GM21528 (cell line): Measurements from ENCODE around the gene RASSF3.
A peak's percentile ranks its signal among the peaks of the same experiment; 100 is the strongest.
"Not testable (repeated sequence)": the region's sequence is repeated elsewhere in the genome, so short reads cannot be mapped to it uniquely, and the experiment has no call there.

Source experiments
- ATAC-seq: cut with Tn5 transposase; IDR thresholded peaks from one replicate; pipeline ENCODE4 v1.9.1; 2021; ENCODE audit warnings: mild to moderate bottlenecking, moderate library complexity; ENCODE audit not compliant: unreplicated experiment, low FRiP score

Gene RASSF3

DNA sequence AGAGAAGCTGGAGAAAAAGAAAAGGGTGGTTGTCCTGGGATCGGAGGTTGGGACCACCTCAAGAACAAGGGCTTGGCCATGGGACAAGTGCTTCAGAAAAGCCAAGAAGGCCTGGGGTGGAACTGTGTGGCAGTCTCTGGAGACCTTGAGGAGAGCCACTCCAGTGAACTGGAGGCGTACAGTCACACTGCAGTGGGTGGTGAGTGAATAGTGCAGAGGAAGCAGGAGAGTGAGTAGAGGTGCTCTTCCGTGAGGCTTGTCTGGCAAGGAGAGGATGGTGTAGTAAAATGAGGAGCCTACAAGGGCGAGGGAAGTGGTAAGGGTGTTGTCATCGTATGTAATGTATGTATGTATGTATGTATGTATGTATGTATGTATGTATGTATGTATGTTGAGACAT, 20.9 kb downstream of the RASSF3 start:
- ATAC-seq: no peak

DNA sequence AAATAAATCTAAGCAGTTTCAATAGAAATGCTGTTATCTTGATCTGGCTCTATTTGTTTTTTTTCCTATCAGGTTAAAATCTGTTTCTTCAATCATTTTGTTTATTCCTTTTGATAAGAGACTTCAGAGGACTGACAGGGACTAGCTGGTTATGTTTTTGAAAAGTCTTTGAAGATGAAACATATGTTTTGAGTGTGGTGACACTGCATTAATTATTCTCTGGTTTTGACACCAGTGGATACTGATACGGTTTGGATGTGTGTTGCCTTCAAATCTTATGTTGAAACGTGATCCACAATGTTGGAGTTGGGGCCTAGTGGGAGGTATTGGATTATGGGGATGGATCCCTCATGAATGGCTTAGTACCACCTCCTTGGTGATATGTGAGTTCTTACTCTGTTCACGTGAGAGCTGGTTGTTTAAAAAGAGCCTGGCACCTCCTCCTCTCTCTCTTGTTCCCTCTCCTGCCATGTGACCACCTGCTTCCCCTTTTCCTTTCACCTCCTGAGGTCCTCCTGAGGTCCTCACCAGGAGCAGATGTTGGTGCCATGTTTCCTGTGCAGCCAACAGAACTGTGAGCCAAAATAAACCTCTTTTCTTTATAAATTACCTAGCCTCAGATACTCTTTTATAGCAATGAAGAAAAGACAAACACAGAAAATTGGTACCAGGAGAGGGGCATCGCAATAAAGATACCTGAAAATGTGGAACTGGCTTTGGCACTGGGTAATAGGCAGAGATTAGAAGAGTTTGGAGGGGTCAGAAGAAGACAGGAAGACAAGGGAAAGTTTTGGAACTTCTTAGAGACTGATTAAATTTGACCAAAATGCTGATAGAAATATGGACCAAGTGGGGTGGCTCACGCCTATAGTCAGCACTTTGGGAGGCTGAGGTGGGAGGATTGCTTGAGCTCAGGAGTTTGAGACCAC, 23.0 kb downstream of the RASSF3 start:
- ATAC-seq: no peak

DNA sequence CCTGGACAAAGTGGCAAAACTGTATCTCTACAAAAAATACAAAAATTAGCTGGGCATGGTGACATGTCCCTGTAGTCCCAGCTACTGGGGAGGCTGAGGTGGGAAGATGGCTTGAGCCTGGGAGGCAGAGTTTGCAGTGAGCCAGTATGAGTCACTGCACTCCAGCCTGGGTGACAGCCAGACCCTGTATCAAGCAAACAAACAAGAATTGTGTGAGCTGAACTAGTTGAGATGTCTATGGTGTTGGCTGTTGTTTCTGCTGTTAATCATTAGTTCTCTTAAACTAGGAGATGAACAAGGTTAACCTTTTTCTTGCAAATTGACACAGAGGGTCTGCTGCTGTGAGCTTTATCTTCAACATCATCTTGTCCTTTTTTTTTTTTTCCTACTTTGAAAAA, 23.6 kb downstream of the RASSF3 start:
- no peak for ATAC-seq

DNA sequence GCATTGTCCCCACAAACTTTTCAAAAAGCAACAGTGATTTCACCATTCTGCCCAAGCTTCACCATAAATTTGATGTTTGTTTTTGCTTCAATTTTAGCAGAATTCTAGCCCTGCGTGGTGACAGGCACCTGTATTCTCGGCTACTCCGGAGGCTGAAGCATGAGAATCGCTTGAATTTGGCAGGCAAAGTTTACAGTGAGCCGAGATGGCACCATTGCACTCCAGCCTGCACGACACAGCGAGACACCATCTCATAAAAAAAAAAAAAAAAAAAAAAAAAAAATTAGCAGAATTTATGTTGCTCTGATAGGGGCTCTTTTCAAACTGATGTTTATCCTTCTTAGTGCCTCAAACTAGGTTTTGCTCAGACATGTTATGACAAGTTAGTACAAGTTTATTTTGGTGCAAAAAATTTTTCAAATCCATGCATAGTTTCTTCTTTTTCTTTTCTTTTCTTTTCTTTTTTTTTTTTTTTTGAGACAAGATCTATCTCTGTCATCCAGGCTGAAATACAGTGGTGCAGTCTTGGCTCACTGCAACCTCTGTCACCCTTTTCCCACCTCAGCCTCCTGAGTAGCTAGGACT, 24.3 kb downstream of the RASSF3 start:
- ATAC-seq: no peak

GRCh38 chr12:64635356-64635998, 25.2 kb downstream of the RASSF3 start:
- no peak for ATAC-seq

GRCh38 chr12:64636856-64637255, 26.6 kb downstream of the RASSF3 start:
- no peak for ATAC-seq

- ATAC-seq: no peak
Measured at GRCh38 chr12:64639466-64639865, 29.2 kb downstream of the RASSF3 start.

DNA sequence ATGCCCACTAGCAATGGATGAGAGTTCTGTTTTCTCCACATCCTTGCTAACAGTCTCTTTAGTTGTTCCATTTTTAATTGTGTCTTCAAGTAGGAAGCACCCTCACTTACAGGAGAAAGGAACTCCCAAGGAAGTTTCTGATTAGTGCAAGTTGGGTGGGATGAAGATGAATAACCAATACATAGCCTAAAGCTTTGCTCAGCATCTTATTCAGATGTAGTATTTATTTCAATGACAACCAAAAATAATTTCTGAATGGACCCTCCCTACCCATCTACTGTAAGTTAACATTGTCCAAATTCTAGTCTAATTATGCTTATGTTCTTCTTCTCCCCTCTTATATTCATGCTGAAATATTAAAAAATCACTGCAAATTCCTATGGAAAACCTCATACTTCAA, 36.0 kb downstream of the RASSF3 start:
- no peak for ATAC-seq

DNA sequence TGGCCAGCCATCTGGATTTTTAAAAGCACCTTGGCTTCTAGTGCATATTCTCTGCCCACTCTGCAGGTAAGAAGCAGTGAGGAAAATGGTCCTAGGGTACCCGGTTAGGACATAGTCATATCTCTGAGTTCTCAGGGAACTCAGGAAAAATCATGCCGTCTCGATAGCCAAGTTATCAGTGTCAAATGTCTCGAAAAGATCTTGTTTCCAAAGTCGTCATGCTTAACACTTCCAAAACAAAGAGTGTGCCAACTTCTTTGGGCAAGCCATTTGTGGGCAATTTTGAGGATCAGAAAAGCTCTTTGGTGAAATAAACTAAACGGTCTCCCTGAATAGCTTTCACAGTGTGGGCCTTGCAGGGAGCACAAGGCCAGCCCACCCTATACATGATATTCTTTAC, 39.2 kb downstream of the RASSF3 start:
- ATAC-seq: no peak

DNA sequence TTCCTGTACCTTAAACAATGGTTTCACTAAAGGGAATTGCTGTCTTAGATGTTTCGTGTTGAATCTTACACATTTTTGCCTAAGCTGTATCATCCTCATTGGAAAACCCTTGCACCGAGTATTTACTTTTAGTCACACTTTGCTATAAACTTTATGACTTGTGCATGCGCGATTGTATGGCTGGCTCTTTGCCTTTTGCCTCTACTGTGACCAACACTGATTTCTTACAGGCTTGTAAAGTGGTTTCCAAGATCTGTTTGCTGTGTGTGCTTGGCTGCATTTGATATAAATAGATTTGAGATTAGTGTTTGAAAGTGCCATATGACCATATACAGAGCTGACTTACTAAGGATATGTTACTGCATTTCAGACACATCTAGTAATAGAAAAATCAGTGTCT, 40.5 kb downstream of the RASSF3 start:
- no peak for ATAC-seq

- ATAC-seq: no peak
Measured at GRCh38 chr12:64652346-64652745, 42.1 kb downstream of the RASSF3 start.

- no peak for ATAC-seq
Measured at GRCh38 chr12:64653123-64653522, 42.8 kb downstream of the RASSF3 start.

GRCh38 chr12:64653907-64654306, 43.6 kb downstream of the RASSF3 start:
- ATAC-seq: not testable (repeated sequence)

DNA sequence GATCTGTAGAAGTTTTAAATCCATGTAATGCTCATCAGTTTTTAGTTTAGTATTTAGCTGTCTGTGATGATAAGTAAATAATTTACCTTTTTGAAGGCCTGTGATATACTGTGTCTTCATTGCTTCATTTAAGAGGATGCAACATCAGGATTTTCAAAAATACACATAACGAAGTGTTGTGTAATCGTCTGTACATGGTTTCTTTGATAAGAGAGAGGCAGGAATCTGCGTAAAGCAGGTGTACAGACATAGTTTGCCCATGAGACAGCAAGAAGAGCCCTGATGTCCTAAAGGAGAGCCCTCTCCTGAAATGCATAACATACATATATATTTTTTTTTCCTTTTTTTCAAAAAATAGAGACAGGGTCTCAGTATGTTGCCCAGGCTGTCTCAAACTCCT, 44.8 kb downstream of the RASSF3 start:
- no peak for ATAC-seq

- ATAC-seq: no peak
Measured at GRCh38 chr12:64656429-64656828, 46.1 kb downstream of the RASSF3 start.

GRCh38 chr12:64658892-64659481, 48.7 kb downstream of the RASSF3 start:
- ATAC-seq: no peak

- no peak for ATAC-seq
Measured at GRCh38 chr12:64660237-64661018, 50.1 kb downstream of the RASSF3 start.

DNA sequence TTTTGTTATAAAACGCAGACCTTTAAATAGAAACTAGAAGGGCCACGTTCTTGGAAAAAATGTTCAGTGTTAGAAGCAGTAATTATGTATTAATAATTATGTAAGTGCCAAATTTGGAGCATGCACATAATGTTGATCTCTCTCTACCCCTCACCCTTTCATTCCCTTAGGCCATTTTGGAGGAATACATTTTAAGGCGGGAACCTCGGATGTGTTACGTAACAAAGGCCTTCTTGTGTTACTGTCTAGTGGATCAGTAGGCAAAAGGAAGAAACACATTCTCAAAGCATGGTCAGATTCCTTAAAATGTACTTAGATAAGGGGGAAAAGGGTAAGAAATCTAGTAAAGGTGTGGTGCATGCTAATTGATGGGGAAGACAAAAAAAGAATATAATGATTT, 52.7 kb downstream of the RASSF3 start:
- ATAC-seq: no peak

- ATAC-seq: peak; percentile 38
Measured at GRCh38 chr12:64665514-64665913, 55.2 kb downstream of the RASSF3 start.
